ENCODE measurements around the gene COL6A3. TPM values are rescaled to one million over a fixed set of nuclear protein-coding genes. Genes with fewer than 3 reads are reported as not detected.
A peak's percentile ranks its signal among the peaks of the same experiment; 100 is the strongest.

COL6A3 gene
- total RNA-seq, 1 donor from 2014 or later = 57.1 TPM

GRCh38 chr2:237447496-237447895 is 33.5 kb upstream of the COL6A3 start:
- no peaks in the 10 kb centered on the region for H3K9me3 ChIP-seq (replicated peaks)
- peaks cover 8% of the 10 kb centered on the region for H3K27me3 ChIP-seq (ENCODE audit: low read depth)
- H3K27ac ChIP-seq (replicated peaks) = no peak overlapping the region
- DNase-seq = no peak
- no peak overlapping the region for H3K4me3 ChIP-seq
- intact Hi-C loops (cut with micrococcal nuclease) = no loop called here
- no peaks in the 10 kb centered on the region for H3K36me3 ChIP-seq
- TF ChIP-seq CTCF (IDR thresholded peaks at IDR 0.05; ENCODE audit: borderline replicate concordance) = no peak
- peaks cover 45% of the 10 kb centered on the region for H3K4me1 ChIP-seq

- TF ChIP-seq CTCF (IDR thresholded peaks at IDR 0.05; ENCODE audit: borderline replicate concordance) = no peak
- peak overlapping the region; percentile 39 for H3K27ac ChIP-seq (replicated peaks)
These were observed 32.3 kb upstream of the COL6A3 start for GRCh38 chr2:237446338-237446665.

DNA sequence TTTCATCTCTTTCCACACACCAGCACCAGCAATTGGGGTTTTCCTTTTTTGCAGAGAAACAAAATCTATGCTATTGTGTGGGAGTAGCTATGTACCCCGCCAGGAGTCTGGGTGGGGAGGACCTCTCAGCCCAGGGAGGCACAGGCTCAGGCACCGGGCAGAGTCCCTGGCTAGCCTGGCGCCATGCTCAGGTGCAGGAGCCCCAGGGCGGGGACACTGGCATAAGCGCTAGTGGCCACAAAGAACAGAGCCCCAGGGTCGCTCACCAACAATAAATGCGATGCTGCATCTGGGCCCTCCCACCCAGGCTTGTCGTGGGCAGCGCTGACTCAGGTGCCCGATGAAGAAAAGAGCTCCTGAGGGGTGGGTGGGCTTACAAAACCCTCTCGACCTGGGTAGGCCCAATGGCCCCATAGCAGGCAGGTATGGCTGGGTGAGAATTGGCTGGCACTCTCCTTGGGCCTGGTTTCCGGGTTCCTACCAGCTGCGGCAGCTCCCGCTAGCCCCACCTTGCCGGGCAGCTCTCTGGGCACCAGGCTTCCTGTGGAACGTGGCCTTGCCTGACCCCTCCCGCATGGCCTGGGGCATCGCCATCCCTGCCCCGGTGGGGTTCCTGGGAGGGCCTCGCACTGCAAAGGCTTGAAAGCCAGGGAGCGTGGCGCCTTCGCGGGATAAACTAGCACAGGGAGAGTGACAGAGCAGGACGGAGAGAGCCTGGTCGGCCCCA is 31.8 kb upstream of the COL6A3 start:
- Histone ChIP-seq H3K4me1 (peaks cover 29% of the 10 kb centered on the region), H3K27ac (replicated peaks) (peak overlapping the region; percentile 39), H3K36me3 (no peaks in the 10 kb centered on the region), H3K9me3 (replicated peaks) (no peaks in the 10 kb centered on the region), H3K27me3 (ENCODE audit: low read depth) (peaks cover 12% of the 10 kb centered on the region), H3K4me3 (no peak overlapping the region)
- intact Hi-C loops (cut with micrococcal nuclease) = no loop called here
- TF ChIP-seq CTCF (IDR thresholded peaks at IDR 0.05; ENCODE audit: borderline replicate concordance) = no peak
- no peak for DNase-seq

More at GRCh38 chr2:237446338-237446665, 32.3 kb upstream of the COL6A3 start:
- Histone ChIP-seq H3K4me3 (no peak overlapping the region), H3K36me3 (no peaks in the 10 kb centered on the region), H3K27me3 (ENCODE audit: low read depth) (peaks cover 9% of the 10 kb centered on the region), H3K4me1 (peaks cover 34% of the 10 kb centered on the region), H3K9me3 (replicated peaks) (no peaks in the 10 kb centered on the region)
- intact Hi-C loops (cut with micrococcal nuclease) = no loop called here
- DNase-seq = no peak

- H3K9me3 ChIP-seq (replicated peaks) = peaks cover 8% of the 10 kb centered on the region
- intact Hi-C loops (cut with micrococcal nuclease) = no loop called here
These were observed 30.1 kb upstream of the COL6A3 start for GRCh38 chr2:237444071-237444470.

DNA sequence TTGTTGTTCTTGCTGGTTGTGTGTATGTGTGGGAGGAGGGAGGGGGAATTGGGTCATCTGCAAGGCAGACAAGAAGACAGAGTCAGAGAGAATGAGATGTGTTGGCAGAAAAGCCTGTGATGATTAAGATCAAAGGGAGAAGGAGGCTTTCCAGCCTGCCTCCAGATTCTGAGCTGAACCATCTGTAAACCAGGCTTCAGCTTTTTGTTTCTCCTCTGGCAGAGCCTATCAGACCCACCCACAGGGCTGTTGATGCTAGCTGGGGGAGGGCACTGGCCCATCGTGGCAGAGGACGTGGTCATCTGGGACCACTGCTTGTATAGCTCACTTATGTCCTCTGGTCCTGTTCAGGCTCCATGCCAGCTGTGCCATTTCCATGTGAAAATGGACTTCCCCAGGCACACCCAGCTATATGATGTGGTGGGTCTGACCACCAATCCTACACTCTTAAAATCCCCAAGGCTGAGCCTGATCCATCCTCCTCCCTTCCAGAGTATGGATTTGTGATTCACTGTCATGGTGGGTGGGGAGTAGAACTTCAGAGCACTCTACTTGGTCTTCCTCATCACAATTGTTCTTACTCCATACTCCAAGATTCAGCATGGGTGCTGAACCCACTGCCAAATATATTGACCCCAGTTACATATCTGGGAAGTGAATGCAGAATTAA is 27.8 kb upstream of the COL6A3 start:
- intact Hi-C loops (cut with micrococcal nuclease) = no loop called here
- Histone ChIP-seq H3K4me1 (peaks cover 7% of the 10 kb centered on the region), H3K4me3 (no peak overlapping the region), H3K27ac (replicated peaks) (no peak overlapping the region), H3K36me3 (no peaks in the 10 kb centered on the region), H3K9me3 (replicated peaks) (peaks cover 9% of the 10 kb centered on the region), H3K27me3 (ENCODE audit: low read depth) (peaks cover 19% of the 10 kb centered on the region)
- no peak for TF ChIP-seq CTCF (IDR thresholded peaks at IDR 0.05; ENCODE audit: borderline replicate concordance)
- DNase-seq = no peak

More at GRCh38 chr2:237444071-237444470, 30.1 kb upstream of the COL6A3 start:
- no peak overlapping the region for H3K4me3 ChIP-seq
- H3K36me3 ChIP-seq = no peaks in the 10 kb centered on the region
- TF ChIP-seq CTCF (IDR thresholded peaks at IDR 0.05; ENCODE audit: borderline replicate concordance) = no peak
- peaks cover 19% of the 10 kb centered on the region for H3K27me3 ChIP-seq (ENCODE audit: low read depth)
- DNase-seq = no peak
- H3K4me1 ChIP-seq = peaks cover 12% of the 10 kb centered on the region
- H3K27ac ChIP-seq (replicated peaks) = no peak overlapping the region

All from left ventricle myocardium inferior (tissue), 1 donor.